ENCODE measurements around the gene ZNF80. TPM values are rescaled to one million over a fixed set of nuclear protein-coding genes. Genes with fewer than 3 reads are reported as not detected.

Gene ZNF80
- total RNA-seq, 1 donor from 2014 or later: not detected

DNA sequence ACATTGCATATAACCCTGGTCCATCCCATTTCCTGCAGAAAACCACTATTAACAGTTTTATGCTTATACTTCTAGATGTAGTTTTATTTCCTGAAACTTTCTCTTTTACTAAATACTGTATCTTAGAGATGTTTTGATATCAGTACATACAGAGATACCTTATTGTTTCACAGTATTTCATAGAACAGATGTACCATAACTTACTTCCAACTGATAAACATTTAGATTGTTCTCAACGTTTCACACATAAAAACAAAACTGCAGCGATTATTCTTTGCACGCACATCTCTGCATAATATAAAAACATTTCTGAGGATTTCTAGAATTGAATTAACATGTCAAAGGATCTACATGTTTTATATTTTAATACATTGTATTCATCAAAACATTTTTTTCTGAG is 2.6 kb downstream of the ZNF80 start:
- Histone ChIP-seq H3K36me3 (no peaks in the 10 kb centered on the region), H3F3A (ENCODE audit: low read depth) (no peaks in the 10 kb centered on the region), H3K4me3 (no peak overlapping the region), H3K79me2 (ENCODE audit: low read depth) (no peaks in the 10 kb centered on the region), H4K20me1 (ENCODE audit: low read depth) (no peaks in the 10 kb centered on the region), H3K27me3 (no peaks in the 10 kb centered on the region), H3K4me1 (no peaks in the 10 kb centered on the region), H3K9me3 (ENCODE audit: low read depth) (no peaks in the 10 kb centered on the region), H2AFZ (replicated peaks) (no peak overlapping the region), H3K4me2 (no peak overlapping the region), H3K27ac (no peak overlapping the region), H3K9ac (no peak overlapping the region)
- TF ChIP-seq EZH2phosphoT487 (IDR thresholded peaks at IDR 0.05) (no peak), CTCF (IDR thresholded peaks at IDR 0.05) (no peak), EZH2 (IDR thresholded peaks at IDR 0.05) (no peak)
- no peaks in the 10 kb centered on the region for H3K4me1 Mint-ChIP-seq
- H3K9me3 Mint-ChIP-seq: peaks cover 2% of the 10 kb centered on the region
- no peak overlapping the region for H3K27ac Mint-ChIP-seq
- H3K27me3 Mint-ChIP-seq (ENCODE audit: insufficient read depth, low read depth): peaks cover 4% of the 10 kb centered on the region
- no peak overlapping the region for H3K4me3 Mint-ChIP-seq
- DNase-seq (ENCODE audit: low spot score): no peak
- no peaks in the 10 kb centered on the region for H3K36me3 Mint-ChIP-seq

DNA sequence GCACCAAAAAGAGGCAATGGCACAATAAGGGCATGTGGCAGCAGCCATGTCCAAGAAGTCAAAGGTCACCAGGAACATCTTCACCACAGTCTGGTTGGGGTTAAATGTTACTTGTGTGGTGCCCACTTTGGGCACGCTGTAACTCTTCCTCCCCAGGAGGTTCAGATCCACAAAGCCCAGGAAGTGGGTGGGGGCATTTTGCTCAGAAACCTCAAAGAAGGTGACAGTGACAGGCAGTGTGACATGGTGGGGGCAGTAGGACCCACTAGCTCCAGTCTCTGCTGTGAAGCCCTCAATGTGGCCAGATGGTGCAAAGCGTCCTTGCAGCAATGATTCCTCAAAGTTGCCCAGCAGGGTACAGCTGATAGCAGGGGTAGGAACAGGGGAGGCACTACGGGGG is 5.8 kb downstream of the ZNF80 start:
- DNase-seq (ENCODE audit: low spot score): no peak
- H3K4me3 Mint-ChIP-seq: no peak overlapping the region
- Histone ChIP-seq H2AFZ (replicated peaks) (no peak overlapping the region), H3K4me1 (no peaks in the 10 kb centered on the region), H3K36me3 (no peaks in the 10 kb centered on the region), H3K27me3 (no peaks in the 10 kb centered on the region), H3K27ac (no peak overlapping the region), H3K79me2 (ENCODE audit: low read depth) (no peaks in the 10 kb centered on the region), H3K4me2 (no peak overlapping the region), H4K20me1 (ENCODE audit: low read depth) (no peaks in the 10 kb centered on the region), H3K9ac (no peak overlapping the region), H3K9me3 (ENCODE audit: low read depth) (no peaks in the 10 kb centered on the region), H3F3A (ENCODE audit: low read depth) (no peaks in the 10 kb centered on the region), H3K4me3 (no peak overlapping the region)
- no peaks in the 10 kb centered on the region for H3K9me3 Mint-ChIP-seq
- TF ChIP-seq EZH2phosphoT487 (IDR thresholded peaks at IDR 0.05) (no peak), CTCF (IDR thresholded peaks at IDR 0.05) (no peak), EZH2 (IDR thresholded peaks at IDR 0.05) (no peak)
- H3K27me3 Mint-ChIP-seq (ENCODE audit: insufficient read depth, low read depth): peaks cover 4% of the 10 kb centered on the region
- no peaks in the 10 kb centered on the region for H3K4me1 Mint-ChIP-seq
- H3K36me3 Mint-ChIP-seq: no peaks in the 10 kb centered on the region
- no peak overlapping the region for H3K27ac Mint-ChIP-seq

DNA sequence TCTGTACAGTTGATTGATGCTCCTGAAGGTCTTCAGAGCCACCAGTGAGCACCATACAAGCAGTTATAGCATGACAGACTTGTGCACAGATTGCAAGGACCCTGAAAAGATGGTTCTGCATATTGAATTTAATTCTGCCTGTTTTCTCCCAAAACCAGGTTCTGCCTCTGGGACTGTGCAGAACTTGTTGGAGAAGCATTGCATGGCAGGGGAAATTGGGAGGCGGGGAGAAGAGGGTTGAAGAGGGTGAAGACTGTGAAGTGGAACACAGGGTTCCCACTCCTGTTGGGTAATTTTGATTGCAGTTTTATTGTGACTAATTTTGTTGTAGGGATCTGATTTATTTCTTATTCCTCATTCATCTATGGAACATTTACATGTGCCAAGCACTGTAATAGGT is 10.3 kb downstream of the ZNF80 start:
- TF ChIP-seq EZH2phosphoT487 (IDR thresholded peaks at IDR 0.05): no peak
- no peak for TF ChIP-seq EZH2 (IDR thresholded peaks at IDR 0.05)
- TF ChIP-seq CTCF (IDR thresholded peaks at IDR 0.05): no peak
- no peaks in the 10 kb centered on the region for H4K20me1 ChIP-seq (ENCODE audit: low read depth)
- peaks cover 4% of the 10 kb centered on the region for H3K27me3 Mint-ChIP-seq (ENCODE audit: insufficient read depth, low read depth)

More for the DNA sequence above, 10.3 kb downstream of the ZNF80 start:
- Histone ChIP-seq H3K9ac (no peak overlapping the region), H3K4me3 (no peak overlapping the region), H3K36me3 (no peaks in the 10 kb centered on the region), H3K79me2 (ENCODE audit: low read depth) (no peaks in the 10 kb centered on the region), H2AFZ (replicated peaks) (no peak overlapping the region), H3K4me2 (no peak overlapping the region), H3K9me3 (ENCODE audit: low read depth) (no peaks in the 10 kb centered on the region), H3F3A (ENCODE audit: low read depth) (no peaks in the 10 kb centered on the region), H3K4me1 (no peaks in the 10 kb centered on the region), H3K27me3 (no peaks in the 10 kb centered on the region), H3K27ac (no peak overlapping the region)
- no peaks in the 10 kb centered on the region for H3K36me3 Mint-ChIP-seq
- no peak overlapping the region for H3K4me3 Mint-ChIP-seq
- H3K9me3 Mint-ChIP-seq: peaks cover 12% of the 10 kb centered on the region
- no peak for DNase-seq (ENCODE audit: low spot score)
- H3K4me1 Mint-ChIP-seq: no peaks in the 10 kb centered on the region
- no peak overlapping the region for H3K27ac Mint-ChIP-seq

Measured in neural progenitor cell (in vitro differentiated cells).